Fibroblast of skin of scalp (primary cell): ENCODE measurements around the gene PRRG2.
A peak's percentile ranks its signal among the peaks of the same experiment; 100 is the strongest.
"Not testable (repeated sequence)": the region's sequence is repeated elsewhere in the genome, so short reads cannot be mapped to it uniquely, and the experiment has no call there.

Experiments used
- DNase-seq: peaks from one replicate; pipeline ENCODE4 v3.0.0-alpha.2; 2013

The PRRG2 gene

DNA sequence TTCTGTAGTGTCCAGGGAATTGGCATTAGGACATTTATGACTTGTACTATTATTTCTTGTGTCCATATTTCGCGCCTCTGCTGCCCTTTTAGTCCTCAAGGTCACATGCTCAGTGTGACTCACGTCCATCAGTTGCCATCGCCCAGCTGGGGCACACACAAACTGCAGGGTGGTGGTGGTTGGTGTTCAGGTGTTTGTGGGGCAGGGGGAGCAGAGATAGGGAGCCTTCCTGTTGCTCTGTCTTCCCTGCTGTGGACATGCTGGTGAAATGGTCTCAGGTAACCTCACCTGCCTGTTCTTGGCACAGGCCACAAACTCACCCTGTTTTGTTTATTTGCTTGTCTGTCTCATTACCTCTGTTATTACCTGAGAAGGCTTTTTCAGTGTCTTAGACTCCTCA lies 32.3 kb downstream of the PRRG2 start:
- no peak for DNase-seq

- DNase-seq, result peak; percentile 60
Observed at GRCh38 chr19:49614096-49614833, 33.1 kb downstream of the PRRG2 start.

DNA sequence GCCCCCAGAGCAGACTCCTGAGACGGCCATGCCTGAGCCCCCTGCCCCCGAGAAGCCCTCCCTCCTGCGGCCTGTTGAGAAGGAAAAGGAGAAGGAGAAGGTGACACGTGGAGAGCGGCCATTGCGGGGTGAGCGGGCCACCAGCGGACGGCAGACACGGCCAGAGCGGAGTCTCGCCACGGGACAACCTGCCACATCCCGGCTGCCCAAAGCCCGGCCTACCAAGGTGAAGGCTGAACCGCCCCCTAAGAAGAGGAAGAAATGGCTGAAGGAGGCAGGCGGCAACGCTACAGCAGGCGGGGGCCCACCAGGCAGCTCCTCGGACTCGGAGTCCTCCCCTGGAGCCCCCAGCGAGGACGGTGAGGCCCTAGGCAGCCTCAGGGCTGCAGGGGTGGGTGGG lies 34.7 kb downstream of the PRRG2 start:
- no peak for DNase-seq

DNA sequence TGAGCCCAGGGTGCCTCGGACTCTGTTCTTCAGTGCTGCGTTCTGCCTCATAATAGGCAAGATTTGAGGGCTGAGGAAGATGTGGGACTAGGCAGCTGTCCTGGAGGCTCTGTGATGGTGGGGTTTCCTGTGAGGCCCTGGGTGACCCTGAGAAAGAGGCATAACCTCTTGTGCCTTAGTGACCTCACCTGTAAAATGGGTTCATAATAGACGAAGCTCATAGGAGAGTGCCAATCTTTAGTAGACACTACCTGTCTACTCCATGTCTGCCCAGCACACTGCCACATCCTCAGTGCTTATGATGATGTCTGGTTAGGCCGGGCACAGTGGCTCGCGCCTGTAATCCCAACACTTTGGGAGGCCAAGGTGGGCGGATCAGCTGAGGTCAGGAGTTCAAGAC lies 35.4 kb downstream of the PRRG2 start:
- DNase-seq, result no peak

DNA sequence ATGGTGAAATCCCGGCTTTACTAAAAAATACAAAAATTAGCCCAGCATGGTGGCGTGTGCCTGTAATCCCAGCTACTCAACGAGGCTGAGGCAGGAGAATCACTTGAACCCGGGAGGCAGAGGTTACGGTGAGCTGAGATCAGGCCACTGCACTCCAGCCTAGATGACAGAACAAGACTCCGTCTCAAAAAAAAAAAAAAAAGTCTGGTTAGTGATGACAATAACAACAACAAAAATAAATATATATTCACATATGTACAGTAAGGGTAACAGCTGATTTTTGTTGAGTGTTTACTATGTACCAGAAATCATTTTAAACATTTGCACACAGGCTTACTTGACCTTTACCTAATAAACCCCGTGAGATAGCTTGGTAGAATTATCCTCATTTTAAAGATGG lies 35.8 kb downstream of the PRRG2 start:
- no peak for DNase-seq

- not testable (repeated sequence) for DNase-seq
Observed at GRCh38 chr19:49617860-49618259, 36.7 kb downstream of the PRRG2 start.

DNA sequence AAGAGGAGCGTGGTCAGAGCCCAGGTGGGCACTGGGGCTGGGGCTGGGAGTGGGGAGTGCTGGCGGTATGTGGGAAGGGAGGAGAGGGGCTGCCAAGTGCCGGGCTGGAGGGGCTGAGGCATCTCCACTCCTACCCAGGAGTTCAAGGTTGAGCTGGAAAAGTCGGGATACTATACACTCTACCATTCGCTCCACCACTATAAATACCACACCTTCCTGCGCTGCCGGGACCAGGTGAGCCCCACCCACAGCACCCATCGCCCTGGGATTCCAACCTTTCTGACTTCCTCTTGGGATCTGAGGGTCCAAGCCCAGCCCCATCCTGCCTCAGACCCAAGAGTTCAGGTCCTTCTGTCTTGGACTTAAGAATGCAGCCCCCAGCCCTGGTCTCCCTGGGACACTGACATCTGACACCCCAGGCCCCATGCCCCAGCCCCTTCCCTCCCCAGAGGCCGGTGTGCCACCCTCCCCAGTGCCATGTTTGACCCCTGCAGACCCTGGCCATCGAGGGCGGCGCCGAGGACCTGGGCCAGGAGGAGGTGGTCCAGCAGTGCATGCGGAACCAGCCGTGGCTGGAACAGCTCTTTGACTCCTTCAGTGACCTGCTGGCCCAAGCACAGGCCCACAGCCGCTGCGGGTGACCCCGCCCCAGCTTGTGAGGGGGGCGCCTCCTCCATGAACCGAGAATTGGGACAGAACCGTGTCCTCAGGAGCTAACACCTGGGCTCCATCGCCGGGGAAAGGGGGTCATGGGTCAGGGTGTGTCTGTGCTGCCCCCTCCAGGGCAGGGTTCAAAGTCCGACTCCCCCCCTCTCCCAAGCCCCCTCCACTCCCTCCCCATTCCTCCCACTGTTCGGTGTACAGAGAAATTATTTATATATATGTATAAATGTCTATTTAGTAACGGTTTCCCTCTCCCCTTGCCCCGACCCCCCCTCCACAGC lies 44.1 kb downstream of the PRRG2 start:
- DNase-seq, result no peak

DNA sequence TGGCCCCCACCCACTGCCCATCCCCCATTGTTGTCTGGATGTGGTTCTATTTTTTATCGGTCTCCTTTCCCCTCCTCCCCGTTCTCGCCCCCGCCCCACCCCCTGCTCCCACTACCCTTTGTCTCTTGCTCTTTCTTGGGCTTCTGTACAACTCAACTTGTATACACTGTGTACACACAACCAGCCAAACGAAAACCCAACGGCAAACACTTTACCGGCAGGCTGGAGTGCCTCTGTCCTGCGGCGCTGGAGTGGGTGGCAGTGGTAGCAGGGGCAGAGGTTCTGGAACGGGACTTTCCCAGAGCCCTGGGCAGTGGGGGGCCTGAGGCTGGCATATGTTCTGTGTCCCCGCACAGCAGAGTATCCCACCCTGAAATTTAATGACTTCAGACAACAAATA lies 45.1 kb downstream of the PRRG2 start:
- DNase-seq, result no peak

DNA sequence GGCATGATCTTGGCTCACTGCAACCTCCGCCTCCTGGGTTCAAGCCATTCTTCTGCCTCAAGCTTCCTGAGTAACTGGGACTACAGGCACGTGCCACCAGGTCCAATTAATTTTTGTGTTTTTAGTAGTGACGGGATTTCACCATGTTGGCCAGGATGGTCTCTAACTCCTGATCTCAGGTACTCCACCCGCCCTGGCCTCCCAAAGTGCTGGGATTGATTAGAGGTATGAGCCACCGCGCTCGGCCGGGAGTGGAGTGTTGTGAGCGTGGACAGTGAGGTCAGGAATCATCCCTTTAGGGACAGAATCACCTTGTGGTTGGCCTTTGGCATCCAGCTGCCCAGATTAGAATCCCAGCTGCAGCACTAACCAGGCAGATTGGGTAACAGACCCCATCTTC lies 48.5 kb downstream of the PRRG2 start:
- DNase-seq, result no peak

DNA sequence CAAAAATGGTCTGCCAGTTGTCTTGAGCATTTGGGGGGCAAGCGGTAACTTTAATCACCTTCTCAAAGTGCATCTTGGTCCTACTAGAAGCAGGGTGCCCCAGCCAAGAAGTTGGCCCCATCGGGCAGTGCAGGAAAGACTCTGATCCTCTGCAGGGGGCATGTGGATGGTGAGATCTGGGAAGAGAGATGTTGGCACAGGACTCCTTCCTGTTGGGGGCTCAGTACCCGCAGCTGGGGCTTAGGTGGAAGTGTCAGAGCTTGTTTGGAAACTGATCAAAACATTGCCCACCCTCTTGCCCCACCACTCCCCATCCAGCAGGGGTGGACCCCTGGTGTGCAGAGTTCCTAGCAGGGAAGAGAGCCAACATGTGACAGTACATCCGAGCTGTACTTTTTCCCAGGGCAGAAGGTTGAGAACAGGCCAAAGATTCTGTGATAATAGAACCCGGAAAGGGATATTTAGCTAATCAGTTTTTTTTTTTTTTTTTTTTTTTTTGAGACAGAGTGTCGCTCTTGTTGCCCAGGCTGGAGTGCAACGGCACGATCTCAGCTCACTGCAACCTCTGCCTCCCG lies 50.0 kb downstream of the PRRG2 start:
- peak; percentile 16 for DNase-seq

DNA sequence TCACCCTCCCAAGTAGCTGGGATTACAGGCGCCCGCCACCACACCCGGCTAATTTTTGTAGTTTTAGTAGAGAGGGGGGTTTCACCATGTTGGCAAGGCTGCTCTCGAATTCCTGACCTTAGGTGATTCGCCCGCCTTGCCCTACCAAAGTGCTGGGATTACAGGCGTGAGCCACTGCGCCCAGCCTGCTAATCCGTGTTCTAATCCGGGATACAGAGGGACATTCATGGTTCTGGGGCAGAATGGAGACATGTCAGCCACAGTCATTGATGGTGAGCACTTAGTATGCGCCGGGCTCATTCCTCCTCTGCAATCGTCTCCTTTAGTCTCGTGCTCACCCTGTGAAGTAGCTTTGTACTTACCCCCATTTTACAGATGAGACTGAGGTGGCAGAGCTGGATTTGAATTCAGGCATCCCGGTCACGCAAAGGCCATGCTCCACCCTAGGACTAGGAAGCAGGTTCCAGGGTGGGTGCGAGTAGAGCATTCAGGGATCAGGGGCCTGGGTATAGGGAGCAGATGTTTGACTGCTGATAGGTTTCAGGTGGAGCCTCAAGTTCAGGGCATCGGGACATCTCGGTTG lies 50.6 kb downstream of the PRRG2 start:
- no peak for DNase-seq

GRCh38 chr19:49632576-49632975 lies 51.5 kb downstream of the PRRG2 start:
- DNase-seq, result no peak

GRCh38 chr19:49633273-49633672 lies 52.2 kb downstream of the PRRG2 start:
- peak; percentile 25 for DNase-seq

DNA sequence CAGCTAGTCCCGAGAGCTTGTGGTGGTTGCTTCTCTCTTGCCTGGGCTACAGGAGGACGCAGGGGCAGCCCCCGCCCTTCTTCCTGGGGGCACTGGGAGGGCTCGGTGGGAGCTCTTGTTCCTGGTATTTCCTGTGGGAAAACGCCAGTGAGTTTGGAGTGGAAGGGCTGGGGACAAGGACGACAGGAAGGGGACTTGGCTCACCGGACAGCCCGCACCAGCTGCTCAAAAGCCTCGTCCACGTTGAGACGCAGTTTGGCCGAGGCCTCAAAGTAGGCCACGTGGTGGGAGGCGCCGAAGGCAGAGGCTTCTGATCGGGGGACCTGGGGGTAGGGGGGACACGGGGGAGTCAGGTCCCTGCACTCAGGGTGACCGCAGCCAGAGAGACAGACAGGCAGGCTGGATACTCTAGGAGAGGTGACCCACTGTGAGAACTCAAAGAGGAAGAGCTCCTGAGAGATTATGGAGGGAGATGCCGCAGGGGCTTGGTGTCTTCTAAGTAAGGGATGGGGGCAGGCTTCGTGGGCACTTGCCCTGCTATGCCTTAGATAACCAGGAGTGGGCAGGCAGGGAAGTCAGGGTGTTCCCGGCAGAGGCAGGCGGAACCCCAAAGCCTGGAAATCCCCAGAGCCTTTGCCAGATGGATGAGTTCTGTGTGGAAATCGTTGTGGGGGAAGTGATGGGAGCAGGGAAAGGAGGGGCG lies 54.6 kb downstream of the PRRG2 start:
- peak; percentile 17 for DNase-seq

GRCh38 chr19:49636233-49636932 lies 55.3 kb downstream of the PRRG2 start:
- no peak for DNase-seq

- DNase-seq, result peak; percentile 84
Observed at GRCh38 chr19:49637821-49638738, 57.0 kb downstream of the PRRG2 start.

DNA sequence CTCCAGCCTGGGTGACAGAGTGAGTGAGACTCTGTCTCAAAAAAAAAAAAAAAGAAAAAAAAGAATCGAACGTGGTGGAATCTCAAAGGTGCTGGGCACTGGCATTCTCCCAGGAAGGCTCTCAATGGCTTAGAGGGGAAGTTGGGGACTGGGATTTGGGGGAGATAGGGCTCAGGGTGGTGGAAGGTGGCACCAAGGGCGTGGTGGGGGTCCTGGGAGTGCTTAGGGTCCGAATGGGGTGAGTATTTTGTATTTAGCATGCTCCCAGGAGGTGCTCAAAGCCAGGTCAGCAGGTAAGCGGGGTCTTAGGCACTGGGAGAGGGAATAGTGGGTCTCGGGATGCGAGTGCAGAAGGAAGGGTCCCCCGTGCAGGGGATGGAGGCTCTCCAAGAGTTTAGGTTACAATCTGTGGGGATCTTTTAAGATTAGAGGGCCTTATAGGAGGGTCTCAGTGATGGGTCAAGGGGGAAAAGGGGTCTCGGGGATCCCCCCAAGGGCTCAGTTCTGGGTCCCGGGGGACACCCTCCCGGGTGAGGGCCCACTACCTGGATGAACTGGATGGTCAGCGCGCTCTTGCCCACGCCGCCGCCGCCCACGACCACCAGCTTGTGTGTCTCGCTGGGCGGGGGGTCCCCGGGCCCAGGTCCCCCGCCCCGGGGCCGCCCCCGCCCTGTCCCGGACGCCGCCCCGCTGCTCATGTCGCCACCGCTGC lies 58.4 kb downstream of the PRRG2 start:
- DNase-seq, result no peak

GRCh38 chr19:49640113-49640898 lies 59.2 kb downstream of the PRRG2 start, which contains the start of gene RRAS:
TSS of gene RRAS (minus strand) at chr19:49640143. CDS start at chr19:49640098, 45 bp downstream.
- DNase-seq, result peak; percentile 100
